KBM-7 (cell line): ENCODE results near the gene PHYKPL.
"Not testable (repeated sequence)": the region's sequence is repeated elsewhere in the genome, so short reads cannot be mapped to it uniquely, and the experiment has no call there.

Experiments used
- DNase-seq: peaks from one replicate; pipeline ENCODE4 v3.0.0-alpha.2; 2015
- in situ Hi-C: fragments of 300-500 bp; cut with MboI; formaldehyde crosslinking; loops from 2 replicates; pipeline ENCODE4 v1.14.3; 2020; ENCODE audit warnings: low sequenced_read_pairs, low pct_unique_long_range_greater_than_20kb, mixed read lengths

Gene PHYKPL

DNA sequence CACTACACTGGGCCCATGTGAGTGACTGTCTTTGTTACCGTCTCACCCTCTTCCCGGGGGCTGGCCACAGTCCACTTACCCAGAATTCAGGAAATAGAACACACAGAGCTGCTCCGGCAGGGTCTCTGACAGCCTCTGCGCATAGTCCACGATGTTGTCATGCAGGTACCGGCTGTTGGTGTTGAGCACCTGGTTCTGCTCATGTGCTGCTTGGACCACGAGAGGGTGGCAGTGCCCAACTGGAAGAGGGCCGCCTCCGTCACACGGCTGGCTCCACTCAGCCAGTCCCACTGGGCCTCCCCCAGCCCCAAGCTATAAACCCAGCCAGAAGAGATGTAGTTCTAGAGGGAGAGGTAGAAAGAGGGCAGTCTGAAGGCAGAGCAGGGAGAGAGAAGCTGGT lies 2.7 kb downstream of the PHYKPL start:
- in situ Hi-C loops = no loop called here
- no peak for DNase-seq

GRCh38 chr5:178229111-178229510 lies 3.5 kb downstream of the PHYKPL start:
- in situ Hi-C loops = not testable (repeated sequence)

GRCh38 chr5:178228609-178229008 lies 4.0 kb downstream of the PHYKPL start:
- in situ Hi-C loops = no loop called here
- DNase-seq = no peak

More at GRCh38 chr5:178229111-178229510, 3.5 kb downstream of the PHYKPL start:
- not testable (repeated sequence) for DNase-seq

- DNase-seq = no peak
- in situ Hi-C loops = no loop called here
These were observed 4.7 kb downstream of the PHYKPL start for GRCh38 chr5:178227929-178228328.

GRCh38 chr5:178227138-178227659 lies 5.4 kb downstream of the PHYKPL start:
- no peak for DNase-seq
- in situ Hi-C loops = no loop called here

DNA sequence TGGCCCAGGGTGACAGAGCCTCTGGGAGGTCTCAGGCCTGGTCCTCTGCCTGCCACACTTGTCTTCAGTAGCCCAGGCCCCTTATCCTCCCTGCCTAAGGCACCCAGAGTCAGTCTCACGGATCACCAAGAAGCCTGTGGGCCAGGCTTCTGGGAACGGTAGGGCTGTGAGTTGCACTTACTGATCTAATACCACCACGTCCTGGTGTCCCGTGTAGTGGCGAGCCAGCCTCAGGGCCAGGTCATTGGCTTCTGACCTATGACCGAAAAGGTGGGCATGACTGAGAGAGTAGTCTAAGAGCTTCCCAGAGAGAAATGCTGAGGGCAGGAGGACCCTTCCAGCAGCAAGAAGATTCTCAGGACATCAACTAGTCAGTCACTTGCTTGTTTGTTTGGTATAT lies 7.4 kb downstream of the PHYKPL start:
- DNase-seq = no peak
- in situ Hi-C loops = no loop called here

GRCh38 chr5:178224403-178224802 lies 8.2 kb downstream of the PHYKPL start:
- no peak for DNase-seq
- in situ Hi-C loops = no loop called here

DNA sequence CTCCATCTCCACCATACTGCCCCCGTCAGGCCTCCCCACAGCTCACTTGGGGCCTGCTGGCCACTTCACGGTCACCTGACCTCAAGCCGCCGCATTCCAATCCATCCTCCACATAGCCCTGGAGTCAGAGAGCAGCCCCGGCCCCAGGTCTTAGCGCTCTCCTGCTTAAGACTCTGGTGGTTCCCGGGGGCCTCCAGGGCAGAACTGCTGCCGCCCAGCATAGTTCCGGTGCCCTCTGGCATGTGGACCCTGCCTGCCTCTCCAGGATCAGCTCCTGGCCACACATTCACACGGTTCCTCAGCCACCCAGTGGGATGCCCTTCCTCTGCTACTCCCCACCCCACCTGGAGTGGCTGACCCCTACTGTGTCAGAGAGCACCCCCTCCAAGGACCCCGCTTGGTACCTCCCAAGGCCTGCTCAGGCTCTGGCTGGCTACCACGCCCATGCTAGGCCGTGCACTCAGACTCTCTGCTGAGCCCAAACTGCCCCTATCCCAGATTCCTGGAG lies 8.7 kb downstream of the PHYKPL start:
- DNase-seq = no peak
- in situ Hi-C loops = no loop called here

- DNase-seq = no peak
These were observed 9.3 kb downstream of the PHYKPL start for GRCh38 chr5:178223196-178223773.

DNA sequence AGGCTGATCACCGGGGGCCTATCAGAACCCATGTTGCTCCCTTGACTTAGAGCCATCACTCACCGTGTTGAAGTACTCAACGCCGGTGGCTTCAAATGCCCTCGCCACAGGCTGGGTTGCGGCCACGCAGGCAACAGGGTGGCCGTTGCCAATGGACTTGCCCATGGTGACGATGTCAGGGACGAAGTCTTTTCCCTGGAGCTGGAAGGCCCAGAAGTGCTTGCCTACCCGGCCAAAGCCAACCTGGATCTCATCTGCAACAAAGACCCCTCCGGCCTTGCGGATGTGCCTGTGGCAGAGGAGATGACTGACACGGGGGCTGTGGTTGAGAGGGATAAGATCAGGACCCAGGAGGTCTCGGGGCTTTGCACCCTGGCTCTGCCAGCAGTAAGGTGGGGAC lies 10.3 kb downstream of the PHYKPL start:
- DNase-seq = no peak
- in situ Hi-C loops = no loop called here

More at GRCh38 chr5:178223196-178223773, 9.3 kb downstream of the PHYKPL start:
- in situ Hi-C loops = no loop called here

- in situ Hi-C loops = no loop called here
- no peak for DNase-seq
These were observed 10.7 kb downstream of the PHYKPL start for GRCh38 chr5:178221853-178222252.

DNA sequence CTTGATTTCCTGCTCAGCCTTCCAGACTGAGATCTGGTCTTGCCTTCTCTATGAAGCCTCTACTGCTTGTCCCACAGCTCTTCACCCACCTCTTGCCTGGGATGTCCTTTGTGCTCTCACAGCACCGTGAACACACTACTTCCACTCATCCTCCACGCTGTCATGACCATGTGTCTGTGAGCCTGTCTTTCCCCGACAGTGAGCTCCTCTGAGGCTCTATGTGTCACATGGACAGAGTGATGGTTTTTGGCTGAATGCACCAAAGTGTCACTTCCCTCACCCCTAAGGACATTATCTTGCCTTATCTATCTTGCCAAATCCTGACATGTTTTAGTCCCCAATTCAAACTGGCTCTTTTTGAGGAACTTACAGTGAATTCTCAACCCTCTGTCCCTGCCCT lies 11.3 kb downstream of the PHYKPL start:
- DNase-seq = peak; percentile 58
- in situ Hi-C loops = no loop called here

- no peak for DNase-seq
- in situ Hi-C loops = no loop called here
These were observed 13.8 kb downstream of the PHYKPL start for GRCh38 chr5:178218827-178219226.

- no peak for DNase-seq
- in situ Hi-C loops = no loop called here
These were observed 14.3 kb downstream of the PHYKPL start for GRCh38 chr5:178218237-178218776.

- in situ Hi-C loops = no loop called here
- no peak for DNase-seq
These were observed 15.8 kb downstream of the PHYKPL start for GRCh38 chr5:178216779-178217178.

- in situ Hi-C loops = no loop called here
- peak; percentile 65 for DNase-seq
These were observed 16.5 kb downstream of the PHYKPL start for GRCh38 chr5:178216088-178216534.

GRCh38 chr5:178215280-178216002 lies 17.2 kb downstream of the PHYKPL start:
- in situ Hi-C loops = no loop called here
- DNase-seq = no peak

GRCh38 chr5:178214160-178214803 lies 18.3 kb downstream of the PHYKPL start:
- in situ Hi-C loops = no loop called here
- no peak for DNase-seq

DNA sequence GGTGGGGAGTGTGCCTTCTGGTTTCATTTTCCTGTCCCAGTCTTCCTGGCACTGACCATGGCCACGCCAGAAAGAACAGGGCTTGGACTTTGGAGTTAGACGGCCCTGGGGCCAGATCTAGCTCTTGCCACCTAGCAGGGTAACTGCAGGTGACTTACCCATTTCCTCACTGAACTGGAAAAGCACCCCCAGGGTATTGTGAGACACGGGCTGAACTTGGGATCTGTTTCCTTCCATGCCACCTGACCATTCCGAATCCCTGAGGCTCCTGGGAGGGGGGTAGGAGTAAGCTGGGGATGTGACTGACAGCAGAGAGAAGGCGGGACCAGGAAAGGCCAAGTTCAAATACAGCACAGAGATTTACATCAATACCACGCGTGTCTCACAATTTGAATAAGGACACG lies 18.9 kb downstream of the PHYKPL start:
- in situ Hi-C loops = no loop called here
- no peak for DNase-seq

- in situ Hi-C loops = no loop called here
- DNase-seq = no peak
These were observed 19.6 kb downstream of the PHYKPL start for GRCh38 chr5:178213003-178213461.
